Hematopoietic multipotent progenitor cell treated with erythropoietin and hydrocortisone succinate and interleukin-3 and kit ligand, for 17 days (in vitro differentiated cells): ENCODE data around the gene PLCB2.

ENCODE experiments used
- DNase-seq: peaks from one replicate; pipeline ENCODE4 v3.0.0-alpha.2; 2015; ENCODE audit warnings: low spot score

PLCB2 gene

DNA sequence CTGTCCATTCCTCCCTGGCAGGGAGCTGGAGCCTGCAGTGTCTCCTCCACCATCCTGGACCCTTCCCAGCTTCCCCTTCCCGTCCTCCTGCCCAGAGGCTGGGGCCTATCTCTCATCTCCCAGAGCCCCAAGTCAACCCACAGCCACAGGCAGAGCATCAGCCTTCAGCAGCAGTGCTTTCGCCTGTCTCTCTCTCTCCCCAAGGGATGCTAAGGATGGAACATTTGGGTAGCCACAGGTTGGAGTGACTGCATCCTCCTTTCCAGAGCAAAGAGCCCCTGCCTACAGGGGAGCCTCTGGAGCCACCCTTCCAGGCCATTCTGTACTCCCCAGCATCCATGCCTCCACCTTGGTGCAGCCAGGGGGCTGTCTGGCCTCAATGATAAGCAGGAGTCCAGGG is 4.2 kb downstream of the PLCB2 start:
- DNase-seq: no peak

DNA sequence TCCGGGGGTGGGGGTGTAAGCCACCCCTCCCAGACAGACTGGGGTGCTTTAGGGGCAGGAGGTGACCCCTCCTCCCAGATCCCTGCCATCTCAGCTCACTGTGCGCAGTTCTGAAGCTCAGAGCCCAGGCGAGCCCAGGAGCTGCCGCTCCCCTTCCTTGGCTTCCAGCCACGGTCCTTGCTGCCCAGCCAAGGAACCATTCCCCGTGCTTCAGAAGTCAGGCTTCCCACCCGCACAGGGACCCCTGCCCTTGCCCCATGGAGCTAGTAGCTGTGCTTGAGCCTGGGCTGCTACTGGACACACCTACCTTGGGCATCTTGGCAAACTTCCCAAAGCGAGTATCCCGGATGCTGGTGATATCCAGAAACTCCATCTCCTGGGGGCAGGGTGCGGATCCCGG is 4.8 kb downstream of the PLCB2 start:
- no peak for DNase-seq

GRCh38 chr15:40302288-40302886 is 5.3 kb downstream of the PLCB2 start:
- no peak for DNase-seq

DNA sequence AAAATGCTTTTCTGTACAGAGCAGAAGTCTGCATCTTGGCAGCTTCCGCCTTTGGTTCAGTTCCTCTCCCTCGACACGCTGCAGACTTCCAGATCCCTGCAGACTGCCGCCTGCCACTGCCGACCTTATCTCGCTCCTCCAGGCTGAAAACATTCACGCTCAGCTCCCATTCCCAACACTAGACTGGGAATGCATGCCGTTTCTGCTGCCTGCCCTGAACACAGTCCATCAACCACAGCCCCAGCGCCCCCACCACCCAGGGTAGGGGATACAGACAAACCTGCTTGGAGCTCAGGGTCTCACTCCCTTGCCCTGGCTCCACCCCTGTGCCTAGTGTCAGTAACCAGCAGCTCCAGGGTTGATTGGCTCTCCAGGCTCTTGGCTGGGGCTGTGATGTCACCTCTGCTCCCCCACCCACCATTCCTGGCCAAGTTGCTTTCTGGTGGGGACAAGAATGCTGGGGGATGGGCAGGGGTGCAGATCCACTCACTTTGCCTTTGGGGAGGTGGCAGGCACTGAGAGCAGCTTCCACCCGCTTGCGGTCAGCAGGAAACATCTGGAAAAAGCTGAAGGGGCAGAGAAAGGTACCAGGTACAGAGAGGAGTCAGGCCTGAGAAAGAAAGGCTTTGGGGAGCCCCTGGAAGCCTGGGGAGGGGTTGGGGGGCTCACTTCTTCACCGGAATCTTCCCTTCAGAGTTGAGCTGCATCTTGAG is 6.1 kb downstream of the PLCB2 start:
- DNase-seq: no peak

DNA sequence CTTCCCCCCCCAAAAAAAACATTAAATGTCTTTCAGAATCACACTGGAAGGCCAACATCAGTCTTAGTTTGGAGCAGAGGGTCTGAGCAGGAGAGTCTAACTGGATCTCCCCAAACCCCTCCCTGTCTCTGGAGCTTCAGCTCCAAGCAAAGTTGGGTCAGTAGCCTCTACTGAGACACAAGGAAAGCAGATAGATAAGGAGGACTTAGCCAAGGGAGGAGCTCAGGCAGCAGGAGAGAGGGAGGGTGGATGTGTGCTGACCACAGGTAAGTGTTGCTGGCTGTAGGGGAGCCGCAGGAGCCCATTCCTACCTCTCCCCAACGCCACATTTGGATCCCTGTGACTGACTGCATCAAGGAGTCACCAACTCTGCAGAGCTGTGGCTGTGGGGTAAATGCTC is 7.0 kb downstream of the PLCB2 start:
- DNase-seq: no peak

GRCh38 chr15:40300367-40300766 is 7.4 kb downstream of the PLCB2 start:
- DNase-seq: no peak

DNA sequence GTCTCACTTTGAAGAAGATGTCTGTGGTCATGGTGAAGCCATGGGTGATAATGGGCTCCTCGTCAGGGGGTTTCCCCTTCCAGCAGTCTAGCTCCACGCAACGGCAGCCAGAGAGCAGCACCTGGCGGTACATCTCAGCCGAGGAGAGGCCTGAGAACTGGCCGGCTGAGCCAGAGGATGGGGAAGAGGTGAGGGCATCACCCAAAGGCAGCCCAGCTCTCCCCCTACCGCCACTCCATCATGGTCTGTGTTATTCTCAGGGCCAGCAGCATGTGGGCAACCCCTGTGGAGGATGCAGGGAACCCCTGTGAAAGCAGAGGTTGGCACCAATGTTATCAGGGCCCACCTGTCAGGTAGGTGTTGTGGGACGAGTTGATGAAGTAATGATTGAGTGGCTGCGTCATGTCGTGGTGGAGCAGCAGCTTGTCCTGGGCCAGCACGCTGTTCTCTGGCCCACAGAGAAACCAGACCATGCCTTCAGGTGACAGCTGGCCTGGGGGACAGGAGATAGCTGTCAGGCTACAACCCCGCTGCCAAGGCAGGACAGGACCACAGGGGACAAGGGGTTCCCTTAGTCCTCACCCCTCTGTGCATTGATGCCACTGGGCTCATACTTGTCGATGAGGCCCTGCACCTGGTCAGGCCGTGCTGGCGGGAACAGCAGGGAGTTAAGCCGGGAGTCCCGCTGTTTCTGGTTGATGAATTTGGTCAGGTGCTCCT is 9.4 kb downstream of the PLCB2 start:
- no peak for DNase-seq

- no peak for DNase-seq
Observed at GRCh38 chr15:40297356-40297755, 10.4 kb downstream of the PLCB2 start.

GRCh38 chr15:40296561-40297230 is 11.0 kb downstream of the PLCB2 start:
- no peak for DNase-seq

GRCh38 chr15:40295877-40296560 is 11.7 kb downstream of the PLCB2 start:
- no peak for DNase-seq

GRCh38 chr15:40295297-40295696 is 12.4 kb downstream of the PLCB2 start:
- DNase-seq: no peak

- no peak for DNase-seq
Observed at GRCh38 chr15:40293905-40294895, 13.5 kb downstream of the PLCB2 start.

DNA sequence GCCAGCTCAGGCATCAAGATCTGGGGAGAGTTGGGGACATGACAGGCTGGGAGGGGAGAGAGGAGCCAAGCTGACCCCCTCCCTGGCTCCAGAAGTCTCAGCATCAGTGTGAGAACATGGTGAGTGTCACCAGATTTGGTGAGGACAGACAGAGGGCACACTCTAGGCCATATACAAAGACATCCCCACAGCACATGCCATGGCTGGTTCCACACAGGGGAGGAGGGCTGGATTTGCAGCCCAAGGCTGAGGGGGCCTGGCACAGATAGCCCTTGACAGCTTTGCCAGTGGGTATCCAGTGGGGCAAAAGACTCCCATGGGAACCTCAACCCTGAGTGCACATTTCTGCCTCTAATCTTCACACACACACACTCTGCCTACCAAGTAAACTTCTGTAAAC is 14.7 kb downstream of the PLCB2 start:
- DNase-seq: no peak

DNA sequence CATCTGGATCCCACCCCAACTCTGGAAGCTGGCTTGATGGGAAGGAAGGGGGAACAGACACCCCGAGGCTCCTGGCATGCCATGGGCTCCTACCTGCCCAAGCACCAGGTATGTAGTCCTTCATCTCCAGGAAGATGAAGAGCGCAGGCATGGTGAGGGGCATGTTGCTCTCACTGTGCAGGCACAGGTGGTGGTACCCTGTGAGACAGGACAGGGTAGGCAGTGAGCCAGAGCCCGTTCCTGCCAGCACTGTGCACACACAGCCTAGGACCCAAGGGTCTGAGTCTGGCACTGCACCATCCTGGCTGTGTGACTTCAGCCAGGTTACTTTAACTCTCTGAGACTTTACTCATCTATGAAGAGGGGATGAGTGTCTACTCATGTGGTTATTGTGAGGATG is 15.5 kb downstream of the PLCB2 start:
- no peak for DNase-seq

DNA sequence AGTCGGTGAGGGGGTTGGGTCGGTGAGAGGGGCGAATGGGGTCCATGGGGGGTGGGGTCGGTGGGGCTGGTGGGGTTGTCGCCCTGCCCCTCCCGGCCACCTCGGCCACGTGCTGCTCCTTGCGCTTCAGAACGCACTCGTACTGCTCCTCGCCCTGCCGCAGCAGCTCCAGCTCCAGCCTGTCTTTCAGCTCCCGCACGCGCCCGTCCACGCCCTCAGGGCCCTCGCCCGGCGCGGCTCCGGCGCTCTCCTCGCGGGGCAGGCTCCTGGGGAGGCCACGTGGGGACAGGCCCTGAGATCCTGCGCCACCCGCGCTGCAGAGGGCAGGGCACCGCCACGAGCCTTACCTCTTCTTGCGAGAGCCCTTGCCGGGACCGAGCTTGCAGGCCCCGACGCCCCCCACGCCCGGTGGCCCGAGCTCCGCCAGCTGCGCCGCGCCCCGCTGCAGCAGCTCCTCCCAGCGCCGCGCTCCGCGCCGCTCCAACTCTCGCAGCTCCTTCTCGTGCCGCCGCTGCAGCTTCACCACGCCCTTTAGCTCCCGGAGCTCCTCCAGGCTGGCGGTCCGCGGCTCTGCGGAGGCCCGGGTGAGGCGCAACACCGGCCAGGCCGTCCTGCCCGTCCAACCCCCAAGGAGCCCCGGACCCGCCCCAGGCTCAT is 16.7 kb downstream of the PLCB2 start:
- DNase-seq: no peak

DNA sequence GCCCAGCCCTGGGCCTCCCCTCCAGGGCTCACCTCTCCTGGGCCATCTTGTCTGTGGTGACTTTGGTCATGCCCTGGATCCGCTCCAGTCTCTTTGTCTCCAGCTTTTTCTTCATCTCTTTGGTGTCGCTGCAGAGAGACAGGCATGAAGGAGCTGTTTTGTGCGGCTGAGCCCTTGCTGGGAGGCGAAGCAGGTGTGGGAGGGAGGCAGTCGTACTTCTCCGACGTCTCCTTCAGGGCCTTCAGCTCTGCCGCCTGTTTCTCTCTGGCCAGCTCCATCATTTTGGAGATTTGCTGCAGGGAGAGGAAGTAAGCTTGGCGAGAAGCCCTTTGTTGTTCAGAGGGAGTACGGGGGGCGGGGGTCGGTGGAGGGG is 17.2 kb downstream of the PLCB2 start:
- no peak for DNase-seq

GRCh38 chr15:40289140-40289775 is 18.5 kb downstream of the PLCB2 start:
- DNase-seq: no peak

DNA sequence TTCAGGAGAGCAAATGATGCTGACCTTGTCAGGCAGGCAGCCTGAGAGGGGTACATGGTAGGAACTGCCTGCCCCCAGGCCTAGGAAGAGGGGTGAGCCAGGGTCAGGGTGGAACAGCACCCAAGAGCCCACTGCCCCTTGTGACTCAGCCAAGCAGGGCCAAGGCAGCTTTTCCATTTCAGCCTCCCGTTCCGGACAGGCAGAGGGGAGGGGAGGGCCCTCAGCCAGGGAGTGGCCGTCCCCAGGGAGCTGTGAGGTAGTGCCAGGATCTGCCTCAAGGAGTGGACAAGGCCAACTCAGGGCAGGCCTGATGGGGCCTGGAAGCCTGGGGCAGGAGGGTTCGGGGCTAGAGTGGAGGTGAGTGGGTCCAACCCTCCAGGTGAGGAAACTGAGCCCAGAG is 19.8 kb downstream of the PLCB2 start:
- no peak for DNase-seq

DNA sequence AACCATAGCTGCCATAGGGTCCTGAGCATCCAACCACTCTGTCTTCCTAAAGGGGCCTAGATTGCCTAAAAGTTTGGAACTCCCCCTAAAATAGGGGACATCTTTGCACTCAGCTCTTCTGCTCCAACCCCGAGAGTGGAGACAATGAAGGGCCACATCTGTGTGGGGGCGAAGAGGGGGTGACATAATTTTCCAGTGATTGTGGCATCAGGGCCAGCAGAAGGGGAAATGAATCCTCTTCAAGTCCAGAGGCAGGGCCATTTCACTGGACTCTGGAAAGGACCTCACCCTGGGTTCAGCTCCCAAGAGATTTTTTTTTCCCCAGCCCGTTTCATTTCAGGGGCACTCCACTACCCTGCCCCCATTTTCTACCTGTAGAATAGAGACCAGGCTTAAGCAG is 20.2 kb downstream of the PLCB2 start:
- no peak for DNase-seq

- DNase-seq: no peak
Observed at GRCh38 chr15:40286794-40287193, 20.9 kb downstream of the PLCB2 start.
